HG03064 (cell line): ENCODE results near the gene ATP6V1C2.
A peak's percentile ranks its signal among the peaks of the same experiment; 100 is the strongest.

Experiments
- ATAC-seq: cut with Tn5 transposase; IDR thresholded peaks from one replicate; pipeline ENCODE4 v1.9.1; 2021; ENCODE audit warnings: low read depth; ENCODE audit not compliant: unreplicated experiment

ATP6V1C2 gene

GRCh38 chr2:10830641-10831399, 109.4 kb downstream of the ATP6V1C2 start:
- no peak for ATAC-seq

- ATAC-seq = no peak
Observed at GRCh38 chr2:10831400-10831985, 110.1 kb downstream of the ATP6V1C2 start.

- peak; percentile 81 for ATAC-seq
Observed at GRCh38 chr2:10832203-10832936, 110.9 kb downstream of the ATP6V1C2 start.

- ATAC-seq = no peak
Observed at GRCh38 chr2:10833021-10833420, 111.6 kb downstream of the ATP6V1C2 start.

GRCh38 chr2:10834068-10834655, 112.7 kb downstream of the ATP6V1C2 start:
- ATAC-seq = no peak
